ENCODE data around the gene PCLAF. TPM values are rescaled to one million over a fixed set of nuclear protein-coding genes. Genes with fewer than 3 reads are reported as not detected.

Gene PCLAF
- total RNA-seq, 6 experiments from 2014 or later: 23.8 to 67.2 (median 55.5) TPM

- Mint-ChIP-seq H3K27ac (peak within 1 kb of the TSS; percentile 94), H3K36me3 (ENCODE audit: low read depth) (no peaks in the 10 kb centered on the region), H3K27me3 (ENCODE audit: insufficient read depth) (peaks cover 3% of the 10 kb centered on the region), H3K9me3 (no peaks in the 10 kb centered on the region), H3K4me1 (ENCODE audit: low read depth) (peaks cover 26% of the 10 kb centered on the region), H3K4me3 (peak within 1 kb of the TSS; percentile 93)
- peak; percentile 95 for DNase-seq
- TF ChIP-seq, protein P1, sequence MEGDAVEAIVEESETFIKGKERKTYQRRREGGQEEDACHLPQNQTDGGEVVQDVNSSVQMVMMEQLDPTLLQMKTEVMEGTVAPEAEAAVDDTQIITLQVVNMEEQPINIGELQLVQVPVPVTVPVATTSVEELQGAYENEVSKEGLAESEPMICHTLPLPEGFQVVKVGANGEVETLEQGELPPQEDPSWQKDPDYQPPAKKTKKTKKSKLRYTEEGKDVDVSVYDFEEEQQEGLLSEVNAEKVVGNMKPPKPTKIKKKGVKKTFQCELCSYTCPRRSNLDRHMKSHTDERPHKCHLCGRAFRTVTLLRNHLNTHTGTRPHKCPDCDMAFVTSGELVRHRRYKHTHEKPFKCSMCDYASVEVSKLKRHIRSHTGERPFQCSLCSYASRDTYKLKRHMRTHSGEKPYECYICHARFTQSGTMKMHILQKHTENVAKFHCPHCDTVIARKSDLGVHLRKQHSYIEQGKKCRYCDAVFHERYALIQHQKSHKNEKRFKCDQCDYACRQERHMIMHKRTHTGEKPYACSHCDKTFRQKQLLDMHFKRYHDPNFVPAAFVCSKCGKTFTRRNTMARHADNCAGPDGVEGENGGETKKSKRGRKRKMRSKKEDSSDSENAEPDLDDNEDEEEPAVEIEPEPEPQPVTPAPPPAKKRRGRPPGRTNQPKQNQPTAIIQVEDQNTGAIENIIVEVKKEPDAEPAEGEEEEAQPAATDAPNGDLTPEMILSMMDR (IDR thresholded peaks at IDR 0.05): peak; percentile 81
Measured at GRCh38 chr15:64355944-64356709, 25.1 kb downstream of the PCLAF start, which contains the start of gene CSNK1G1. Gene CSNK1G1 (minus strand): TSS chr15:64356173. CDS start chr15:64300499, 55,674 bp downstream.

DNA sequence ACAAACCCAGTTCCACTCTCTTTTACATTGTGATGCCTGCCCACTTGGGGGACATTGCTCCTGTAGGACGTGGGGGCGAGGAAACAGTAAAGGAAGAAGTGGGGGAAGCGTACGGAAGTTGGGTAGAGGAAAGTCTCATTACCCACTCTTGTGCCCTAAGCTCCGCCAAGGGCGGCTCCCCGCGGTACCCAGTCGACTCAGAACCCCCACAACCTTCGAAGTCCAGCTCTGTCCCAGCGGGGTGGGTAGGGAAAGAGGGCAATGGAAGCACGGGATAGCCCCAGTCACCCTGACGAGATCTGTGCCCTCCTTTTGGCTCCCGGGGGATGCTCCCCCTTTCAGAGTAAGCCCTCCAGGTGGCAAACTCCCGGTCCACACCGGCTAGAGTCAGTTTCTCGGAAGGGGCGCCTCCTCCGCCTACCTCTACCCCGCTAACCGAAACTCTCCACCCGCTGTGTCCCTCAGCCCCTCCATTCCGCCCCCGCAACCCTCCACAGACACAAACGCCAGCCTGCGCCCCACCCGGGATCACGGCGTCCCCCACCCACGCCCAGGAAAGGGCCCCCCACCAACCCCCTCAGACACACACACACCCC, 25.8 kb downstream of the PCLAF start:
- Mint-ChIP-seq H3K36me3 (ENCODE audit: low read depth) (no peaks in the 10 kb centered on the region), H3K9me3 (no peaks in the 10 kb centered on the region), H3K4me3 (peak overlapping the region; percentile 93), H3K4me1 (ENCODE audit: low read depth) (peaks cover 33% of the 10 kb centered on the region), H3K27me3 (ENCODE audit: insufficient read depth) (peaks cover 3% of the 10 kb centered on the region), H3K27ac (peak overlapping the region; percentile 94)
- DNase-seq: no peak
- TF ChIP-seq, protein P1 (IDR thresholded peaks at IDR 0.05): no peak

DNA sequence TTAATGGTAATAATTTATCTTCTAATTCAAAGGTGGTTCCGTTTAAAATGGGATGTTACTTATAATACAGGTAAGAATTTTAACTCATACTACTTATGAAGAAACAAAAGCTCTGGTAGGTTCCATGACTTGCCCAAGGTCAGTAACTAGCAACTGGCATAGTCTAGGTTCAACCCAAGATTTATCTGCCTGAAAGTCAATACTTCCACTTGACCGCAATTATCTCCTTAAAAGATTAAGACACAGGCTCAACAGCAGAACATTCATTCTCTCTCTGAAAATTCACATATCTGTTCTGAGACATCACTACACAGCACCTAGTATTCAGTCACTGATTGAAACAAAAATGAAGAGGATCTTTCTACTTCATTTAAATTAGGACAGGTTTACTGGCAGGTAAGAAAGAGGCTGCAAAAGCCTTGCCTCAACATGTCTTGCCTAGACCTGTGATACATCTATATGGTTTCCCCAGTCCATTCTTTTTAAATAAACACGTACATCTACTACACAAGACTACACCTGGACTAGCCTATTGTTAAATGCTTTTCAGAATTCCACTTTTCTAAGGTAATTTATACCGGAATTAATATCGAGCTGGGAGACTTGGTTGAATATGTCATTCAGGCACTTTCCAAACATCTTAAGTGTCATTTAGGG, 26.4 kb downstream of the PCLAF start:
- H3K27me3 Mint-ChIP-seq (ENCODE audit: insufficient read depth): peaks cover 3% of the 10 kb centered on the region
- peak overlapping the region; percentile 94 for H3K27ac Mint-ChIP-seq
- no peaks in the 10 kb centered on the region for H3K36me3 Mint-ChIP-seq (ENCODE audit: low read depth)
- no peak for DNase-seq
- TF ChIP-seq, protein P1 (IDR thresholded peaks at IDR 0.05): no peak
- H3K4me3 Mint-ChIP-seq: peak overlapping the region; percentile 93
- peaks cover 34% of the 10 kb centered on the region for H3K4me1 Mint-ChIP-seq (ENCODE audit: low read depth)
- no peaks in the 10 kb centered on the region for H3K9me3 Mint-ChIP-seq

DNA sequence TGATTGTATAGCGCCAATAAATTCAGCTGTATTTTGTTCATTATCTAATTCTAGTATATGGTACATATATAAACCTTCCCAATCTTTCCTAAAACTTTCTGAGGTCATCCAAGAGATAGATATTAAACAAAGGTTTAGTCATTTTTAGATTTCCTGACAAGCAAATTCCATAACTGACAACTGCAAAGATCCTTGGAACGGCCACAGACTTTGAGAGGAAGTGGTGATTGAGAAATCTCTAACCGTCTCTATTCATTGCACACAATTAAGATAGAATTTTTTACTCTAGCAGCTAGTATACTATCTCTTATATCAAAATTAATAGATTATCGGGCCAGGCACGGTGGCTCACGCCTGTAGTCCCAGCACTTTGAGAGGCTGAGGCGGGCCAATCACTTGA, 30.0 kb downstream of the PCLAF start:
- peak overlapping the region; percentile 34 for H3K27ac Mint-ChIP-seq
- DNase-seq: peak; percentile 7
- peaks cover 12% of the 10 kb centered on the region for H3K36me3 Mint-ChIP-seq (ENCODE audit: low read depth)
- no peaks in the 10 kb centered on the region for H3K9me3 Mint-ChIP-seq
- peaks cover 45% of the 10 kb centered on the region for H3K4me1 Mint-ChIP-seq (ENCODE audit: low read depth)
- H3K27me3 Mint-ChIP-seq (ENCODE audit: insufficient read depth): peaks cover 3% of the 10 kb centered on the region
- TF ChIP-seq, protein P1 (IDR thresholded peaks at IDR 0.05): no peak
- H3K4me3 Mint-ChIP-seq: peak overlapping the region; percentile 40; the same call in 1 of the 2 replicates

GRCh38 chr15:64349375-64349774, 31.9 kb downstream of the PCLAF start:
- no peak for DNase-seq

More at GRCh38 chr15:64349375-64349774, 31.9 kb downstream of the PCLAF start:
- TF ChIP-seq, protein P1 (IDR thresholded peaks at IDR 0.05): no peak
- Mint-ChIP-seq H3K36me3 (ENCODE audit: low read depth) (peaks cover 12% of the 10 kb centered on the region), H3K27ac (peak overlapping the region; percentile 33; the same call in 1 of the 2 replicates), H3K4me3 (no peak overlapping the region), H3K27me3 (ENCODE audit: insufficient read depth) (no peaks in the 10 kb centered on the region; the same call in 1 of the 2 replicates), H3K9me3 (no peaks in the 10 kb centered on the region), H3K4me1 (ENCODE audit: low read depth) (peaks cover 50% of the 10 kb centered on the region)
